ENCODE results near the gene NAPB.
"Not testable (repeated sequence)": the region's sequence is repeated elsewhere in the genome, so short reads cannot be mapped to it uniquely, and the experiment has no call there.

The NAPB gene

DNA sequence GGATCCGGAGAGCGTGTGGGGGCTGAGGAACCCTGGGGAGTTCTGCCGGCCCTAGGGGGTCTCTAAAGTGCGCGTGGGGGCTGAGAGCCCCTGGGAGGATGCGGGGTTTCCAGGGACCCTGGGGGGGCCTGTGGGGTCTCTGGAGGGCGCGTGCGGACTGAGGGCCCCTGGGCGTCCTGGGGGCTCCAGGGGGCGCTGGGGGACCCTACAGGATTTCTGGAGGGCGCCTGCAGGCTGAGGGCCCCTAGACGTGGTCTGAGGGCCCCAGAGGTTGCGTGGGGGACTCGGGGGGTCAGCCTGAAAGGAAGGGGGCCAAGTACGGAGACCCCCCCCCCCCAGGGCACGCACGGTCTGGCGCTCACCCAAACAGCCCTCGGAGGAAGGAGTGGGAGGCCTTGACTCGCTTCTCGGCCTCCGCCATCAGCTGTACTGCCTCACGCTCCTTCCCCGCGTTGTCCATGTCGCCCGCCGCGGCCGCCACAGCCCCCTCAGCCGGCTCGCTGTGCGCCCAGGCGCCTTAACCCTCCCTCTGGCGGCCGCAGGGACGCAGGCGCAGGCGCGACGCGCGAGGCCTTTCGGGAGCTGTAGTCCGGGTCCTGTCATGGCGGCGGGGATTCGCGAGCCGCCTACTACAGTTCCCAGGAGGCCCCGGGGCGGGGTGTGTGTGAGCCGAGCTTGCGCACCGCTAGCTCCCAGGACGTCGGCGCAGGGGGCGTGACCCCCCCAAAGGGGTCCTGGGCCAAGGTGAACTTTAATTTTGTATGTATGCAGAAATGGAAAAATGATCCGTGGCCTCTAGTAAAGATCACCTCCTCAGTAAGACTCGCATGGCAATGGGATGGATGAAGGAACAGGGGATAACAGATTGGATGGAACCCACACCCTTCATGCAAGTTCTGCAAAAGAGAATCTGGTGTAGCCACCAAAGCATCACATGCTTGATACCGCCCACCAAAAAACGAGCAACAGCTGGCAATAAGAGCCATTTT lies at the start of gene NAPB:
Gene NAPB, minus strand, starts transcription at position 546 of the 989 bp plus-strand sequence. Its CDS starts 86 bp downstream, at position 460.
- intact Hi-C loops (cut with DNase I) = loop anchor here (5.0 kb wide), 1 partner anchor 59 kb away; the partner anchor contains the start of gene GZF1
- peak; percentile 91 to 99 (median 97) for DNase-seq

DNA sequence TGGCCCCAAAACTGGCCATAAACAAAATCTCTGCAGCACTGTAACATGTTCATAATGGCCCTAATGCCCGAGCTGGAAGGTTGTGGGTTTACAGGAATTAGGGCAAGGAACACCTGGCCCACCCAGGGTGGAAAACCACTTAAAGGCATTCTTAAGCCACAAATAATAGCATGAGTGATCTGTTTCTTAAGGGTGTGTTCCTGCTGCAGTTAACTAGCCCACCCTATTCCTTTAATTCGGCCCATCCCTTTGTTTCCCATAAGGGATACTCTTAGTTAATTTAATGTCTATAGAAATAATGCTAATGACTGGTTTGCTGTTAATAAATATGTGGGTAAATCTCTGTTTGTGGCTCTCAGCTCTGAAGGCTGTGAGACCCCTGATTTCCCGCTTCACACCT lies 45.7 kb upstream of the NAPB start:
- intact Hi-C loops (cut with DNase I) = not testable (repeated sequence)

DNA sequence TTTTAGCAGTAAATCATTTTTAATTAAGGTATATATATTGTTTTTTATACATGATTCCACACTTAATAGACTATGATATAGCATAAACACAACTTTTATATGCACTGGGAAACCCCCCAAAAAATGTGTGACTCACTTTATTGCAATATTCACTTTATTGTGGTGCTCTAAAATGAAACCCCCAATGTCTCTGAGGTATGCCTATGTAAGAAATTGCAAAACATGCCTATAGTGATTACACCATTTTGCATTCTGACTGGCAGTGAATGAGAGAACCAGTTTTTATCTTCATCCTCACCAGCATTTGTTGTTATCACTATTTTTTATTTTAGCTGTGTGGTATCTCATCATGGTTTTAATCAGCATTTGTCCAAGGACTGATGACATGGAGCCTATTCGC lies 39.9 kb upstream of the NAPB start:
- DNase-seq = no peak
- intact Hi-C loops (cut with DNase I) = no loop called here

More for the DNA sequence above, 45.7 kb upstream of the NAPB start:
- DNase-seq = not testable (repeated sequence)

DNA sequence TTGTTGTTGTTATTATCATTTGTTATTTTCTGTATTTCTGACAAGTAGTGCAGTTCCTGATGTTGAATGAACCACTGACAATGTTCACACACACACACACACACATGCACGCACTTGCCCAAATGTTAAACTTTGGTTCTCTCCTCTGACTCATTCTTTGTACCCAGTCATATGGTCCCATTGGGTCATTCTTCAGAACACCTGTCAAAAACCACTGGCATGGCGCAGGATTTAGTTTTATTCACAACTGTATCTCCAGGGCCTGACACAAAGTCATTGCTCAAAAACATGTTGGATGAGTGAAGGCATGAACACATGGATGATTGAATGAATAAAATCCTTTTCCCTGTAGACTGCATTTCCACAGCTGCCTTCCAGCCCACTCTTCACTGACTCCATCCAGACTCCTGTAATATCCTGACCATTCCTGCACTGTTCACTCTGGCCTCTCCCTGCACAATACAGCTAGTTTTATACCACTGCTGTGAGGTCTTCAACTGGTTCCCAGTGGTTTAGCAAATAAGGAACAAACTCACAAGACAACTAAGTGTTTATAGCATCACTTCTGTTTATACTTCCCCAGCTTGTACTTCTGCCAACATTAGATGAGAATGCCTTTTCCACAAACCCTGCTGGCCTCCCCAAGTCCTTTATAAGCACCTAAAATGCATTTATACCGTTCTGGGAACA lies 38.3 kb upstream of the NAPB start:
- intact Hi-C loops (cut with DNase I) = no loop called here
- DNase-seq = no peak

DNA sequence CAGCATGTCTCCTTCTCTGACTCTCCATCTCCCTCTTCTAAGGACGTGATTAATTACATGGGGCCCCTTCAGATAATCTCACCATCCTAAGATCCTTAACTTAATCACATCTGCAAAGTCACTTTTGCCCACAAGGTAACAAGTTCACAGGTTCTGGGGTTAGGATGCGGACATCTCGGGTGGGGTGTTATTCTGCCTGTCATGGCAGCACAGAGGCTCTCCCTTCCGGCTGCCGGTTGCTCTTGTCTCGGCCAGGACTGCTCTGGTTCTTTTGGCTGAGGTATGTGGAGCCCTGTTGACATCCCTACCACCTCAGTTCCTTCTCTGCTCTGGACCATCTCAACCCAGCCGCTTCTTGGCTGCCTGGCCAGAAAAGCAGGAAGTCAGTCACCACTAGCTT lies 35.6 kb upstream of the NAPB start:
- intact Hi-C loops (cut with DNase I) = no loop called here
- DNase-seq = no peak

DNA sequence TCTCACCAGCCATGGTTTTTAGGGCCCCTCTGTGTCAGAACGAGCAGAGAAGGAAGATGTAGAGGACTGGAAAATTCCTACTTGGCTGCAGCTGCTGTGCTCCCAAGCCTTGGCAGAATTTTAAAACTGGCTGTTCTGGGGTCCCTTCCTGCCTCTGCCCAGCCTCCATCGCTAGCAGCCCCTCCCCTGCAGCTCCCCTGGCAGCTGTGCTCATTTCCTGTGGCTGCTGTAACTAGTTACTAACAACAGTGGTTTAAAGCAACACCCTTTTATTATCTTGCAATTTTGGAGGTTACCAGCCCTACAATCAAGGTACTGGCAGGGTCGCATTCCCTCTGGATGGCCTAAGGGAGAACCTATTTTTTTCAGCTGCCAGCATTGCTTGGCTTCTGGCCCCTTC lies 35.1 kb upstream of the NAPB start:
- no peak for DNase-seq
- intact Hi-C loops (cut with DNase I) = no loop called here

DNA sequence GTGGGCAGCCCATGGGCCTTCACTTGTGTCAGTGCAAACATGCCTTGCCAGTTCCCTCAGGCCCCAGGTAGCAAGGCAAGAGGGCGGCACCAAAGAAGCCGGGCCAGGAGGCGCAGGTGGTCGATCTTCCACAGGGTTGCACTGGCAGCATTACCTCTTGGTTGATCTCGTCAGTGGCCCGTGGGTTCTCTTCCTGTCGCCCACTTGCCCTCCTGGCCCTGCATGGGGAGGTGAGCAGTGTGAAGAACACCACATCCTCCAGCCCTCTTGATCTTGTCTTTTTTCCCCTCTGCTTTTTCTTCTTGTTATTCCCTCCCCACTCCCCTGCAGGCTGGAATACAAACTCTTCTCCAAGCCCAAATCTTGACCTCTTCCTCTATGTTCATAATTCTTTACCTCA lies 34.4 kb upstream of the NAPB start:
- intact Hi-C loops (cut with DNase I) = no loop called here
- DNase-seq = no peak

DNA sequence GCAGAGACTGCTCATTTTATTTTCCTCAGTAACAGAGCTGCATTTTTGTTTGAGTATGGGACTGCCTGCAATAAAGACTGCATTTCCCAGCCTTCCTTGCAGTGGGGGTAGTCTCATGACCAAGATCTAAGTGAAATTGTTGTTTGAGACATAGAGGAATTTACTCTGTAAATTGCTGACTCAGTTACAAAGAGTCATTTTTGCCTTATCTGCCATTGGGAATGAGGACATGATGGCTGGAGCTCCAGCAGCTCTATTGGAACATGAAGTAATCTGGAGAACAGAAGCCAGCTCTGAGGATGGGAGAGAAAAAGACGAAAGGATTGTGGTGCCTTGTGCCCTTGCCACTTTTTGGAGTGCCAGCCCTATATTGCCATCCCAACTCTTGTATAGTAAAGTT lies 33.5 kb upstream of the NAPB start:
- DNase-seq = no peak
- intact Hi-C loops (cut with DNase I) = no loop called here

- intact Hi-C loops (cut with DNase I) = no loop called here
- no peak for DNase-seq
Measured at GRCh38 chr20:23453549-23454543, 32.6 kb upstream of the NAPB start.

- no peak for DNase-seq
- intact Hi-C loops (cut with DNase I) = no loop called here
Measured at GRCh38 chr20:23452776-23453175, 31.5 kb upstream of the NAPB start, which contains the start of gene CST11. Gene CST11 (minus strand): TSS chr20:23452876. CDS start chr20:23452811, 65 bp downstream.

DNA sequence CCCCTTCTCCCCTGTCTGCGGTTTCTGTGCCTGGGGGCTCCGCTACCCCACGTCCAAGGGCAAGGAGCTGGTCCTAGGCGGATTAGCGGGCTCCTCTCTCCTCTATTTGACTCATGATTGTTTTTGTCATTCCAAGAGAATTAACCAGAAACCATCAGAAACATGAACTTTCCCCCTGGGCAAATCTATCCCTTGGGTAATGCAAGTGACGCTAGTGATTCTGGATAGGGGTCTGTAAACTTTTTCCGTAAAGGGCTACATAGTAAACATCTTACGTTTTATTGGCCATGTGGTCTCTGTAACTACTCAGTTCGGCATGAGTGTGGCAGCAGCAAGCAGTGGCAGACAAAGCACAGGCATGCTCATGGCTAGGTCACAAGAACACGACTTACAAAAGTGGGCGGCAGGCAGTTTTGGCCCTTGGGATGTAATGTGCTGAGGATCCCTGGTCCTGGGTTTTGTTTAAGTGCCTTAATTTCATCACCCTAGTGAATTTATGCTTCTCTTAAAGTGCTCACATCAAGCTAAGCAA lies 30.7 kb upstream of the NAPB start:
- DNase-seq = no peak
- intact Hi-C loops (cut with DNase I) = no loop called here

DNA sequence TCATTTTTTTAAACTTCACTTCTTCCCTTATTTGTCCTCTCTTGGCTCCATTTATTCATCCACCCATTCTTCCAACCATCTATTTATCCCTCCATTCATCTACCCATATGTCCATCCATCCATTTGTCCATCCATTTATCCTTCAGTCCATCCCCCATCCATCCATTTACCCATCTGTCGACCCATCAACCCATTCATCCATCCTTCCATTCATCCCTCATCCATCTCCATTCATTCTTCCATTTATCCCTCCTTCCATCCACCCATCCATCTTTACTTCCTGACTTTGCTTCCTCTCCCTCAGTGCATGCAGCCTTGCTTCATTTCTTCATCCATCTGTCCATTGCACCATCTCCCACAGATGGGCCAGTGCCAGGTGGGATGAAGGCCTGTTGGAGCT lies 29.6 kb upstream of the NAPB start:
- intact Hi-C loops (cut with DNase I) = no loop called here
- no peak for DNase-seq

GRCh38 chr20:23449421-23449820 lies 28.1 kb upstream of the NAPB start:
- intact Hi-C loops (cut with DNase I) = no loop called here
- DNase-seq = no peak

DNA sequence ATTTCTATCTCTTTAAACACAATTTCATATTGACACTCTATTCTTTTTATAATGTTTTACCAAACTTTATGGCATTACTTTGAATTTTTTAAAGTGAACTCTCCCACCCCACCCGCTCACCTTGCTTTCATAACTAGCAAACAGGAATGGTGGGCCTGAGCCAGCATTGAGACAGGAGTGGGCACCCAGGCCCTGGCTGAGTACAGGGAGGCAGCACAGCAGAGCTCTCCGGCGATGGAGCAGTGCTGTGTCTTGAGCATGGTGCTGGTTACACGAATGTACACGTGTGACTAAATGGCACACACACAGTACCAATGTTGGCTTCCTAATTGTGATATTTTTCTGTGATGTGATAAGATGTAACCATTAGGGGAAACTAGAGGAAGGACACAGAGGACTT lies 26.9 kb upstream of the NAPB start:
- DNase-seq = peak in 1 of 42 donors; percentile 41
- intact Hi-C loops (cut with DNase I) = no loop called here

- DNase-seq = peak in 41 of 42 donors; percentile 38 to 89 (median 76)
- intact Hi-C loops (cut with DNase I) = no loop called here
Measured at GRCh38 chr20:23446505-23446904, 25.2 kb upstream of the NAPB start.

GRCh38 chr20:23445596-23446217 lies 24.4 kb upstream of the NAPB start:
- peak in 1 of 42 donors; percentile 38 for DNase-seq
- intact Hi-C loops (cut with DNase I) = no loop called here

DNA sequence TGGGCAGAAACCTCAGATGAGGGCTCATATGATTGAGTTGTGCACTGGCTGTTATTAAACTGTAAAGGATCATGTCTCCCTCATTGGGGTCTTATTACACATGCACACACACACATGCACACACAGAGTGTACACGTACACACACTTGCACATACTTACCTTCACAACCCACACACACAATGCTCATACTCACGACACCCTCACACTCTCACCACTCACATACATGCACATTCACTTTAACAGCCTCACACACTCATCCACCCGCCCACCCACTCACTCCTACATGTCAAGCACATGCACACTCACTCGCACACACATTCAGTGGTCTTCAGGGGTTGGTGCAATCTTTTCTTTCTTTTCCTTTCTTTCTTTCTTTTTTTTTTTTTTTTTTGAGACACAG lies 23.6 kb upstream of the NAPB start:
- intact Hi-C loops (cut with DNase I) = loop anchor here (5.0 kb wide), 1 partner anchor 162 kb away; the partner anchor contains the start of gene CST9

DNA sequence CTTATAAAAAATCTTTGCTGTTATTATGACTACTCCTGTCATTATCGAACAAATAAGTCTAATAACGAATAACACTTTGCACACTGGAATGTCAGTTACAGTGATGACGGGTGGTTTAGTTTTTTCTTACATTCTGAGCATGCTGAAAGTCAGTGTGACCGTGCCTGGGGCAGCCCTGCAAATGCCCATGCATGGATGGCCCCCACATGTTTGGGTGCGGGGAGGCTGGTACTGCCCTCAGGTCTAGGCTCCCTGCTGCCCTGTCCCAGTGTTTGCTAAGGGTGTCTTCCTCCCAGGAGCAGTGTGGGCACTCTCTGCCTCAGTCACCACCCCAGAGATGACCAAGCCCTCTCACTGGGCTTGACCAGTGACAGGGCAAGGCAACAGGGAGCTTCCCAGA lies 21.1 kb upstream of the NAPB start:
- no peak for DNase-seq
- intact Hi-C loops (cut with DNase I) = loop anchor here (5.0 kb wide), 1 partner anchor 165 kb away; the partner anchor contains the start of gene CST9

More for the DNA sequence above, 23.6 kb upstream of the NAPB start:
- DNase-seq = peak in 1 of 42 donors; percentile 30

Data from head of caudate nucleus (tissue), 42 donors.